GM21360 (cell line): Measurements from ENCODE around the gene KCNJ16.

Experiments used
- ATAC-seq: cut with Tn5 transposase; IDR thresholded peaks from one replicate; pipeline ENCODE4 v1.9.1; 2021; ENCODE audit warnings: mild to moderate bottlenecking, moderate library complexity; ENCODE audit not compliant: unreplicated experiment

KCNJ16 gene

DNA sequence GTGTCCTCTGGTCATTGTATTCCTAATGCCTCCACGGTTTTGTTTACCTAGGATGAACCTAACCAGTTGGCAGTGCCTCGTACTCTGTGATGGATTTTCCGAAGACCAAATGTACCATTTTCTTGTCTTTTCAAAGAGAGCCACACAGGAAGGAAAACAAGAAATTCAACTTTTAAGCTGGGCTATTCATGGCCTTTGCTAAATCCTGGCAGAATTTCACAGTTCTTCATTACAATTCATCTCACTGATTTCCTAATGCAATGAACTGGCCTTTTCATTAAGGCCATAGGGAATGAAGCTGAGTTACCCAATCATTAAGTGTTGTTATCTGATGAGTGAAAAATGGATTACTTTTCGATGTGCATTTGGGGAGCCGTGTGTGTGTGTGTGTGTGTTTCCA, 7.9 kb upstream of the KCNJ16 start:
- no peak for ATAC-seq

DNA sequence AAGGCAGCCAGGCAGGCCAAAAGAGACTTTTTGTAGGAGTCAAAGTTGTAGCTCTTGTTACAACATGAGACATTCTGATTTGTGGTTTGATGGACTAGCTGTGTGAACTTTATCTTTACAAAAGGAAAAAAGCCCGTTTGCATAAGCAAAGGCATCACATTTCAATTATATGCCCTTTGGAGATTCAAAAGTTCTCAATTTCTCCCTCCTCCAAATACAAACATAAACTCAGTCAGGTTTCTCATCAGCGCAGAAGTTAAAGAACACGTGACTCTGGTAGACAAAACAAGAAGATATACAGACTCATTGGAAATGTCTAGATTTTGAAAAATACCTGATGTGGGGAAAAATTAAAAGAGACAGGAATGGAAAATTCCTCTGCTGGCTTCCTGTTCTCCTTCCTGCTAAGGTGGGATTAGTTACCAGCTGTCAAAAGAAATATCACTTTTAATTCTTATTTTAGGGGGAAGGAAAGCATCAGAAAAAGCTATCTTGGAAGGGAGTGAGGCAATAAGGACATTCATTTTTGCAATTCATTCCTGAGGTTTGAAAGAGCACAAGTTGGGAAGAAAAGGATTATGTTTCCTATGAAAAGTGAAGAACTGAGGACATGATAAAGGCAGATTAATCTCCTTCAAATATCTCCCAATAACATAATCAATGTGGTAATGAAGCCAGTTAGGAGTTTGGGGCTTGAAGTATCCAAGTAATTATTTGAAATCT, 4.6 kb upstream of the KCNJ16 start:
- ATAC-seq = no peak

DNA sequence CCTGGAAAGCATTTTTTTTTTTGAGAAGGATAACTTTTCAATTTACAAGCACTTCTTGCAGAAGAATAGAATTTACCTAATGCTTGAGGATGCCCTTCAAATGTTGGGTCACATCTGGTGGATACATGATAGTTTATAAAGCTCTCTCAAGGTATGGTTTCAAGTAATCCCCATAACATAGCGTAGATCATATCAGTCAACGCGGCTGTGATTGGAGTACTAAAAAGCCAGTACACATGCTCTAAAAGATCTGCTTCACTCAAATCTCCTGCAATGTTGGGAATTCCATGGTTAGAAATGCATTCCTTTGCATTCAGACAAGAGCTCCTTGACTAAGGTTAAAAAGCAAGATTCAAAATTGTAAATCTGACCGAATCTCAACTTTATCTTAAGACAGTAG, 3.9 kb upstream of the KCNJ16 start:
- ATAC-seq = no peak

DNA sequence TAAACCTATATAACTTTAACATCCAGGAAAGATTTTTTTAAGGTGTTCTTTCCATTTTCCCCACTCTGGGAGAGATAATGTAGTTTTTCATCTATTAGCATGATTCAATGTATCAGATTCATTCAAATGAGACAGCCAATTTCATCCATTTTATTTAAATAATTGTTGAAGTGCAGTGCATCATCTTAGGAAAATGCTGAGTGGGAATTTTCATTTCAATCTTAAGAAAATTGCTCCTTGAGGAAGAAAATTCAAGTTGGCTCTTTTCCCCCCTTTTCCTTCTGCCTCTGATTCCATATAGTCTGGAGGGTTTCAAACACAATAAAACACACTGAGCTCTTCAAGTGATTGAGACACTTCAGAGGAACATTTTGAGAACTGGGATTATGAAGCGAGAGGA, 3.4 kb upstream of the KCNJ16 start:
- ATAC-seq = no peak

DNA sequence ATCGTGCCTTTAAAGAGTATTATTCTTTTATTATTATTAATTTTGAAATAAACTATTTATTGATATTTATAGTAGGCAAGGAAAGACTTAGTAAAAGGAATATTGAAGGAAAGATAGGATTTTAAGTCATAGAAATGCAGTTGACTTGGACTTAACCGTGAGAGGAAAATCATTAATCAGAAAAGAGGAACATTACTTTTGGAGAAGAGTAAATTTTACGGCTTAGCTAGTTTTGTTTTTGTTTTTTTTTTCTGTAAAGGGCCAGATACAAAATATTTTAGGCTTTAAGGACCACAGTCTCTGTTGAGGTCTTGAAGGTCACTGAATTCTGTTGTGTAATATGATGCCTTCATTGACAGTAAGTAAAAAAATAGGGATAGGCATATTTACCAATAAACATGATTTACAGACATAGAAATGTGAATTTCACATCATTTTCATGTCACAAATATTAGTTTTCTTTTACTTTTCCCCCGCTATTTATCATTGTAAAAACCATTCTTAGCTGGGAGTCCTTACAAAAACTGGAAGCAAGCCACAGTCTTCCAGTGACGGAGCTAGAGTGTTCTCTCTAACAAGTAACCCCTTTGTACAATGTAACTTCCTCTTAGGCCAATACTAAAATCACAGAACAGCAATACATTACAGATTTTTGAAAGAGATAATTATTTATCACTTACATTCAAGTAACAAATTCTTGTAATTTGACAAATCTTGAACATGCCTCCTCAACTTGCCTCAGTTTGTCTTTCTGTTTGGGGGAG, 2.3 kb upstream of the KCNJ16 start:
- no peak for ATAC-seq

DNA sequence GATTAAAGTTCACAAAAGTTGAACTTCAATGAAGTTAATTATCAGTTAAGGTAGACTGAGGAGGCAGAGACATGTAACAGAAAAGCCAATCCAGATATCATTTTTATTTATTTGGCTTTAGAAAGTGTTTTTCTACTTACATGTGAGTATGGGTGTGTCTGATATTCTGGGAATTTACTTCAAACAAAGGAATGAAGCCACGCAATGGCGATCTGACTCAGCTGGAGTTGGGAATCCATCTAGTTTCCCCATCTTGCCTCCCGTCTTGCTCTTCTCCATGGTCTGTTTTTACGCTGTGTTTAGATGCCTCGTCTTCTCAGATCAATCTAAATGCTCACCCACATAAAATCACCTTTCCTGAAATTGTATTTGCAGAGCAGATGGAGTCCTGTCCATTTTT, 1.7 kb upstream of the KCNJ16 start:
- no peak for ATAC-seq

DNA sequence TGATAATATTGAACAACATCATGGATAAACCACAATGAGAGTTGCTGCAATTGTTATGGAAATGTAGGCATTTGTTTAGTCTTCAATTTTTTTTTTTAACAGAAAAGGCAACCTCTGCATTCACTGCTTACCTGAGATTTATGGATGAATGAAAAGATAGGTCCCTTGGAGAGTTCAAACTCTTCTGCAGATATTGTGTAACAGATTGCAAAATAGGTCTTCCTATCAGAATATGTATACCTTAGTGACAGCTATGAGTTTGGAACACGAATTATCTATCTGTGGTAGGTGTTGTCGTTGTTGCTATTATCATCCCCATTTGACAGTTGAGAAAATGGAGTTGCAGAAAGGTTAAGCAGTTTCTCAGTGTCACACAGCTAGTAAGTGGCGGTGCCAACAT, 1.2 kb upstream of the KCNJ16 start:
- ATAC-seq = no peak

DNA sequence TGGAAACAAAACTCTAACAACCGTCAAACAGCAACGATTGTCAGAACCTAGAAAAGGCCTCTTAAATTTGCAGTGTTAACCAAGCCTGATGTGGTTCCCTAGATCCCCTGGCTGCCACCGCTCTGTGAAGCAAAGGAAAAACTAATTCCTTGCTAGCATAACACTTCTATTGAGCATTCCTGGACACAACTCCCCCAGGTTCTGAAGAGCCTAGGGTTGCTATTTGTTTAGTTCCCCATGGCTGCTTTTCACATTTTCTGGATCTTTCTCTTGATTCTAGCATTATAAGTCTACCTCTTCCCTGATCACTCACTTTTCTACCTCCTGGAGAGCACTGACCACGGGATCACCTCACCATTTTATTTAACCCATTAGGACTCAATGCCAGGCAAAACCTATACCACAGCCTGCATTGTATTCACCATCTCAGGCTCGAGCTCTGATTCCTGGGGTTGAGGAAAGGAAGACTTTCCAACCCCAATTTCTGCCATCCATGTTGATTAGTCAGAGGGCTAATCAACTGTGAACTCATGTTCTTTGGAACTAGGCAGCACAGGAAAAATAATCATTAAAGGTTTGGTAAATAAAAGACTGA, 692 bp upstream of the KCNJ16 start:
- no peak for ATAC-seq

DNA sequence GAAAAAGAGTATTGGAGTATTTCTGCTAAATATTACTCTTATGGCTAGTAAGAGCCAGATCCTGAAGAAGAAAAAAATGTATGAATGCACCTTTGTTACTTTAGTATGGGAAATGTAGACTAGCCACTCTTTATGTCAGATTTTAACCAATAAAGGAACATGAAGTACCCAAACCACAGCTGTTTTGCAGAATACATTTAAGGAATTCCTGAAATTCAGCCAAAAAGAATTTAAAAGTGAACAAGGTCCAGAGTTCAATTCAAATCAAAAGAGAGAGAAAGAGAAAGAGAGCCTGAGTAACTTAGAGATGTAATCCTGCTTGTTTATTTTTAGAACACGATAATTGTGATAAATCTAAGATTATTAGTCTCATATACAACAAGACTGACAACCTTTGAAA, 1.2 kb downstream of the KCNJ16 start:
- no peak for ATAC-seq

DNA sequence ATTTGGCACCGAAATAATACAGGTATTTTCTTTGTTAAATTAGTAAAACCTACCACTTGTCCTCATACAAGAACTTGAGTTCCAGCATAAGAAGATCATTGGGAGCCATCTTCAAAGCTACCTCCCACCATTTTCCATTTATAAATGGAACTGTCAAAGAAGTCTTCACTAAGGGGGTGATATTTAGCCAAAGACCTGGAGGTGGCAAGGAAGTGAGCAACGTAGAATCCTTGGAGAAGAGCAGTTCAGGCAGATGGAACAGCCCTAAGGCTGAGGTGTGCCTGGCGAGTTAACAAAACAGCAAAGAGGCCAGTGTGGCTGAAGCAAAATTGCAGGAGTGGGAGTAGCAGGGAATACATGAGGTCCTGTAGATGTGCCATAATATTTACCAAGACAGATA, 1.8 kb downstream of the KCNJ16 start:
- no peak for ATAC-seq

DNA sequence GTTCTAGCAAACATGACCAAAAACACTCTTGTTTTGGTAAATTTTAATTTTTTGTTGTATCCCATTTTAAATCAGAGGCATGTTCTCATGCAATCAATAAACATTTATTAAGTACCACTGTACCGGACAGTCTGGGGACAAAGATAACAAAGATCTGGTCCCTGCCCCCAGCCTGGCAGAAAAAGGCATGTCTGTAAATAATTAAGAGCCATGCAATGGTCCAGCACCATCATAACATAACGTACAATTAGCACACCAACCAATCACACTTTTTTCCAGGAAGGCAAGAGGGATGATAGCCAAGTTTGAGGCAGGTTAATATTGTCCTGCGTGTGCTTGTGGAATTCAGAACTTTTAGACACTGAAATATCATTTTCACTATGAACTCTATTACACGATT, 3.5 kb downstream of the KCNJ16 start:
- ATAC-seq = no peak

DNA sequence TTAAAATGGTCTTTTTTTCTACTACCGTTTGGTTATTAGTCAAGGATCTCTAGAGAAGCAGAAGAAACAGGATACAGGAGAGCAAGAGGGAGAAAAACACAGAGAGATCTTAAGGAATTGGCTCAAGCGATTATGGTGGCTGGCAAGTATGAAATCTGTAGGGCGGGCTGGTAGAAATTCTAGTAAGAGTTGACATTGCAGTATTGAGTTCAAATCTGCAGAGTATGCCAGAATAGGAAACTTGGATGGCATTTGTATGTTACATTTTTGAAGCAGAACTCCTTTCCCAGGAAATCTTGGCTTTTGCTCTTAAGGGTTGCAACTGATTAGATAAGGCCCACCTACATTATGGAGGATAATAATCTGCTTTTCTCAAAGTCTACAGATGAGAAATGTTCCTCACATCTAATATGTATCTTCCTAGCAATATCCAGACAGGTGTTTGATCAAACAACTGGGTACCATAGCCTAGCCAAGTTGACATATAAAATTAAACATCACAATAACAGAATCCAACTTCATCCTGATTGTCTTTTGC, 4.0 kb downstream of the KCNJ16 start:
- ATAC-seq = no peak

DNA sequence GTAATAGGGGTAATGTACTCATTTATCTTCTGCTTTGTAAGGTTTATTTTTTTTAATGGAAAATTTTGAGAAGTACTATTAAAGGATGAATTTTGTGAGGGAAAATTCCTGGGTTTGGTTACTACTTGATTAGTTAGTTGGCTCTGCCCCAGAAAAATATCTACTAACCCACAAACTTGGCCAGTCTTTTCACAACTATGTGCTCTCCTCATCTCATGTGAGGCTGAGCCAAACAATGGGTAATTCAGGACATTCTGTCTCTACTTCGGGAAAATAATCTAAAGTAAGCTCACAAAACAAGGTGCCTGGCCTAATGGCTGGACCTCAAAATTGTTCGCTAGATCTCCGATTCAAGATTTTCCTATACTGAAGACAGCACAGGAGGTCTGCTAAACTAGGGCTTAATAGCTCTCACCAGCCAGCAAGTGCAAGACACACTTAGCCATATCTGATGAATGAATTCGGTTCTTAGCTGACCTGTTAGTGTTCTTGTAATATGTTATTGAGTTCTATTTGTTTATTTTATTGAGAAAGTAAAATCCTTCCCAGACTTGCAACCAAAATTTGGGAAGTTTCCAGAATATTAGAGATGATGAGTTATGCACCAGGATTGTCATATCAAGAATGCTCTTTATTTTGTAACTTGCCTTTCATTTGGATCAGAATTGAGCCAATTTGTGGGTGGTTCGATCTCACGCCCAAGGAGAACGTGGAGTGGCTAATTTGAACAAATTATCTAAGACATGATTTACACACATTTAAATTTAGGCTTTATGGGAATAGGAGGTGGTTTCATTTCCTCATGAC, 5.7 kb downstream of the KCNJ16 start:
- no peak for ATAC-seq

DNA sequence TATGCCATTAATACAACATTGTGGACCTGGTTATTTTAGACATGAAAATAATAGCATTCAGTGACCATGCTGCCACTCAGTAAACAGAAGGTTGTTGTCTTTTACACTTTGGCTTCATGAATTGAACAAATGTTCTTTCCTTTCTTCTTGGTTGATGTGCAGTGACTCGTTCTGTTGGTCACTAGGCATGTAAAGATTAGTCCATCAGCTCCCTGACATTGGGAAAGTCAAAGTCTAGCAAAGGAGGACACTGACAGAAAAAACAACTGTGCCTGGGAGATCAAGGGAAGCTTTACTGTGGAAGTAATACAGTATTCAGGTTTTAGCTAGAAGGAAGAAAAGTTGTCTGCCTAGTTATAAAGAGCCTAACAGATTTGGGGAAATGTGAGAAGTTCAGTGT, 6.9 kb downstream of the KCNJ16 start:
- no peak for ATAC-seq

DNA sequence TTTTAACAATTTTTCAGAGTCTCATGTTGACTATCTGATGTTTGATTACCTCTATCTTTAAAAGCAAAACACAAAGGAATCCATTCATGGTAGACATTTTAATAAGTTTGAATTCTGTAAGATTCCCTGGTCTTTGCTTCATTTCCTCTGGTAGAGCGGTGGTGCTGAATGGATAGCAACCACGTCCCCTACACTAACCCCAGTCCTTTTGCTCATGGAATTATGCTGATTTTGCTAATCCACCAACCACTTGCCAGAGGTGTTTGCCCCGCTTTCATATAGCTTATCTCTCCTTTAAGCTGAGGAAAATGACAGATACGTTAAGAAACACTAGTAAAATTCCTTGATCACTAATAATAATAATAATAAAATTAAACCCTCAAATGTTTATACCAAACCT, 9.5 kb downstream of the KCNJ16 start:
- ATAC-seq = no peak

DNA sequence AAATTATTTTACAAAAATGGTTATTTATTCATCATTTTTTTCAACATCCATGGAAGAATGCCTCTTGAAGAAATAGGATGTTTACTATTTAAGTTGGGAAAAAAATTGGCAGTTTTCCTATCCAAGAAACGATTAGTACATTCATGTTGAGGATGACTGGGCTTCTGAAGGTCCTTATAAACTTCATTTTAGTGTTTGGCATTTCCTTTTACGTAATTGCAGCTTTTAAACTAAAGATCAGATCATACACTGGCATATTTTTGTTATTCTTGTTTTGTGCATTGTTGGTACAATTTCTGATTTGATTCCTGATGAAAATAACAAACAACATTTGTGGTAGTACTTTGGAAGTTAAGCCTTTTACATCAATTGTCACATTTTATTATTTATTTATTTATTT, 11.5 kb downstream of the KCNJ16 start:
- no peak for ATAC-seq

DNA sequence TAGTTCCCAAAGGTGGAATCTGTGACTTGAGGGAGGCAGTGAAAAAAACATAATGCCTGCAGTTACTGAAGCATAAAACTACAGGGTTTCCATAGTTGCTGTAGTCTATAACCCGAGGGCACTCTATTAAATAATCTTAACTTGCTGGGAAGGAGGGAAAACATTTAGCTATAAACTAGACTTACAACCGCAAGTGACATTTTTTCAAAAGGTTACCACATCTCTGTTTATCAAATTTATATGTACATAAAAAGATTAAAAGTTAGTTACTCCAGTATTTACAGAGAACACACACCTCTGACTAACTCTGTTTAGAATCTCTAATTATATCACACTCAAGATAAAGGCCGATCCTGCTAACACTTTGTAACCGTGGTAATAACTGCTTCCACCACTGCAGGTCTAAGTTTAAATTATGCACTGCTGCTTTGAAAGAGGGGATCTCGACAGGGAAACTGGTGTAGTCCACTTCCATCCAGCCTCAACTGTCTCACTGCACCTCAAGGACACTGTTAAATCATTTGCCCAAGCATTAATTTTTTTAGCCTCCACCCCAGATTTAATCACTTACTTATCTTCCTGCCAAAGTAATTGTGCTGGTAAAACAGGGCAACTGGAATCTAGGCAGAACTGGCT, 14.6 kb downstream of the KCNJ16 start:
- ATAC-seq = no peak

DNA sequence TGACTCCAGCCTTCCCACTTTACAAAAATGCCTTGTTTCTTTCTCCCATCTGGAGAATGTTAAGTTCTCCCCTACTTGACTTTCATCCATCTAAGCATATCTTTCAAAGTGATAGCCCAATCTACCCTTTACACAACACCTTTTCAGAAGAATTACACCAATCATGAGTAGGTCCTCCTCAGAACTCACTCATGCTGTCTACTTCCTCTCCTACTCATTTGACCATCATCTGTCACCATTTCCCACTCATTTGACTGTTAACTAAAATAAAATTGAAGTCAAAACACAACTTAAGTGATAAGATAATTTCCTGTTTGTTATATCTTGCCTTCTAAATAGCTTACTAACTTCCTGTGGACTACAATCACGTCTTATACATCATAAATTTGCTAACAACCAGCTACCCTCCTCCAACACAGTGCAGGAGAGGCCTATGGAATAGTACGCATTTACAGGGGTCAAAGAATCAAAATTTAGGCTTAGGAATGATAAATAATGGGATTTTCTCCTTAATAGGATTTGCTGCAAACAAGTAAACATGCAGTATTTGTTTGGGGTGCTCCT, 16.1 kb downstream of the KCNJ16 start:
- no peak for ATAC-seq

DNA sequence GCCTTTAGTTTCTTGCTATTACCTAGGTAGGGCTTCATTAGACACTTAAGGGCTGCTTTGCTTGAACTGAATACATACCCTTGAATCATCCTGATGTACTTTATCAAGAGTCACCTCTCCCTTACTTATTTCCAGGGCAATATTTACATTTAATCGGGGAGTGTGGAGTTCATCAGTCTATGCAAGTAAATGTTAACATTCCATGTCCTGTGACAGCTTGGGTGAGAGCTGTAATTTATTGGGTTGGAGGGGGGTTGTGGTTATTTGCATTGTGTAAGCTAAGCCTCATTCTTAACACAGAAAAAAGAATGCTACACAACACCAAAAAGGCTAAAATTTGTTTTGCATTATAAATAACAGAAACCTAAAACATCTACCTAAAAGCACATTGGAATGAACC, 16.7 kb downstream of the KCNJ16 start:
- ATAC-seq = no peak

DNA sequence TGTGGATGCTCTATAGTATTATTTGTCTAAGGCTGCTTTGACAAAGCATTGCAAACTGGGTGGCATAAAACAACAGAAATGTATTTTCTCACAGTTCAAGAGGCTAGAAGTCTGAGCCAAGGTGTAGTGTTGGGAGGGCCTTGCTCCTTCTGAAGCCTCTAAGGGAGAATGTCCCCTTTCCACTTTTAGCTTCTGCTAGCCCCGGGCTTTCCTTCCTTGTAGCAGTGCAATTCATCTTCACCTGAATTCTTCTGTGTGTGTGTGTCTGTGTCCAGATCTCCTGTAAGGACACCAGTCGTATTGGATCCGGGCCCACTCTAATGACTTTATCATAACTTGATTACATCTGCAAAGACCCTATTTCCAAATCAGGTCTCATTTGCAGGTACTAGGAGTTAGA, 18.1 kb downstream of the KCNJ16 start:
- no peak for ATAC-seq
